Left renal pelvis (tissue), 4 donors: ENCODE data around the gene HS3ST1. TPM values are rescaled to one million over a fixed set of nuclear protein-coding genes. Genes with fewer than 3 reads are reported as not detected.

Source experiments
- DNase-seq, 4 donors: peaks; one replicate each; pipeline ENCODE4 v3.0.0-alpha.2; 2013; ENCODE audit warnings: low read depth in 4 of 4, low spot score in 3 of 4
- polyA plus RNA-seq, 4 donors: library from polyadenylated mRNA; unstranded; fragments of 120-200 nt; gene quantifications; one replicate each; pipeline ENCODE4 v1.2.1, GENCODE V29; 2013; ENCODE audit not compliant: insufficient read length in 4 of 4

HS3ST1 gene
- polyA plus RNA-seq = 1 to 10 TPM in 2 of 4 donors, under 1 TPM in 2; 0.40 to 2.4 (median 1.0) TPM

DNA sequence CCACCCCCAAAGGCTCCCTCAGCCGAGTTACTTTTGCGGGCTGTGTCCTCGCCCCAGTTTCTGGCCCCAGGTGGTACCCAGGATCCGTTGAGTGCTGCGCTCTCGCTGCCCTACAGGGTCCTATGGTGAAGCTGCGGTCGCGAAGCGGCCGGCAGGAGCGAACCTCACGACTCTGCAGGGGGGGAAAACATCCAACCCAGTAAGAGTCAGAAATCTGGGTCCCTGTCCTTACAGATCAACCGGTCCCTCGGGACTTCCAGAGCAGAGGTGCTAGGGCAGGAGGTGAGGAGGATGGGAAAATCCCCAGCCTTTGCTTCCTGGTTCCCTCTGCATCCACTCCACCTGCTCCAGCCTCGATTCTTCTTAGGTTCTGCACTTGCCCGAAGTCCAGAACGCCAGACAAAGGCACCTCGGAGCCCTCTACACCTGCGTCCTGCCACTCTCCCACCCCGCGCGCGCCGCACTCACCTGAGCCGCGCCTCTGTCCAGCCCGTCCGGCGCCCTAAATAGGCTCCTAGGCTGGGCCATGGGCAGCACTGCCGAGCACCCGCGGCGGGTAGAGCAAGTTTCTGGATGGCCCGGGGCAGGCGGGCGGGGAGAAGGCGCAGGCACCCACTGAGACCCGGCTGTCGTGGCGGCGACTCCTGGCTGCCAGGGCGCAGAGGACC lies at the start of gene HS3ST1:
Gene HS3ST1, minus strand, starts transcription at position 664 of the 668 bp plus-strand sequence. CDS start 28,889 bp downstream, outside the sequence.
- no peak for DNase-seq

DNA sequence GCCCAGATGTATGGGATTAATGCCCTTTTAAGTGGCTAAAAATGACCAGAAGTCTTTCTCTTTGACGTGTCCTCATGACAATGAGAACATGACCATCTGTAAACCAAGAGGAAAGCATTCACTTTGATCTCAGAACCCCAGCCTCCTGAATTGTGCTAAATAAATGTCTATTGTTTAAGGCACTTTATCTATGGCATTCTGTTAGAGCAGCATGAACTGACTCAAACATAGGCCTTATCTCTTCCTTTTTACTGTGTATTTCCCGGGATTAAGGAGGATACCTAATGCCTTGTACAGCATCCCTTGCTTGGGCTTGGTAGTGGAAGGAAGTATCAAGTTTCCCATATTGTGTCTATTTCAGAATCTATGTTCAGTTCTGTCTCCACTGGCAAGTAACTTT lies 47.2 kb upstream of the HS3ST1 start:
- no peak for DNase-seq

DNA sequence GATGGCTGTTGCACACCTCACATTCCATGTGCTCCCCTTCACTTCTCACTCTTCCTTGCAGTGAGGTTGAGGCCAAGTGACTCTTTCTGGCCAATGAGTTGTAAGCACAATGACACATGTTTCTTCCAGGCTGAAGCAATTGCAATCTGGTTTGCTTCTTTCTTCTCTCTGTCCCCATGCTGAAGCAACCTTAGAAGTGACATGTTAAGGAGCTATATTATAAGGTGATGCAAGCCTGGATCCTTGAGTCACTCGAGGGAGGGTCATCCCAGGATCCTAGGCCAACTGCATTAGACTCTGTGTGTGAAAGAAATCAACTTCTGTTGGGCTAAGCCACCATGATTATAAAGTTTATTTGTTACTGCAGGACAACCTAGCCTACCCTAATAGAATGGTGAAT lies 45.5 kb upstream of the HS3ST1 start:
- DNase-seq = no peak

DNA sequence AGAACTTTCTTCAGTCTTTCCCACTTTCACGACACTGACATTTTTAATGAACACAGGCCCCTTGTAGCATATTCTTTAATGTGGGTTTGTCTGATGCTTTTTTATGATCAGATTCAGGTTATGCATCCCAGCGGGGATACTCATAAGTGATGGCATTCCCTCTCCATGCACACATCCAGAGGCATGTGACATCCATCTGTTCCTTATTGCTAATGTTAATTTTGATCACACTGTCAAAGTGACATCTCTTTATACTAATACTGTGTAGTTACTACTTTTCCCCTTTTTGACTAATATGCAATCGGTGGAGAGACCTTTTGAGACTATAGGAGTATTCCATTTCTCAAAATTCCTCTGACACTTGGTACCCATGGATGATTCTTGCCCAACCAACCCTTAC lies 43.8 kb upstream of the HS3ST1 start:
- DNase-seq = no peak

DNA sequence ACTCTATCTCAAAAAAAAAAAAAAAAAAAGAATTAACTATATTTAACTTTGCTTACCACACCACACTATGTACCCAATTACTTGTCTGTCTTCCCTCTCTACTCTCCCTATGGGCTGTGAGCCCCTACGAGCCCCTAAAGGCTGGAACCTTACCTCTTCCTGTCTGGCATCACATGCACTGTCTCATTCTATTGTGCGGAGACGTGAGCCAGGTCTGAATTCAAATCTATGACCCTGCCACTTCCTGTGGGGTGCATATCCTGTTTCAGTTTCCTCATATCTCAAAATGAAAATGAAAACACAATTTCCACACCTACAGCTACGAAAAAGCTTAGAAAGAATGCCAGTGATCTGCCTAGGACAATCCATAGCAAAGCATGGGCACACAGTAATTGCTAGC lies 42.9 kb upstream of the HS3ST1 start:
- DNase-seq = no peak

DNA sequence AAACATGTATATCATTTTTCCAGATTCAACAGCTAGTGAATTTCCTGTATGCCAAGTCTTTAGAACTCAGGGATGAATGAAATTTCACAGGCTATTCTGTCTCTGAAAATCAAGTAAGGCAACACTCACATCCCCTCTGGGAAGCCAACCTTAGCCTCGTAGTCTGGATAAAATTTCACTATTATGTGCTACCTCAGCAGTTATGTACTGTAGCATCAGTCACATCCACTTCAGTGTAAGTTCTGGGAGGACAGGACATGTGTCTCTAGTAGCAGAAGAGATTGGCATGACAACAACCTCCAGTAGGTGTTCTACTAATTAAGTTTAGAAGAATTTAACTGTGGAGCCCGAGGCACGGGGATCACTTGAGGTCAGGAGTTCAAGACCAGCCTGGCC lies 42.4 kb upstream of the HS3ST1 start:
- DNase-seq = no peak

DNA sequence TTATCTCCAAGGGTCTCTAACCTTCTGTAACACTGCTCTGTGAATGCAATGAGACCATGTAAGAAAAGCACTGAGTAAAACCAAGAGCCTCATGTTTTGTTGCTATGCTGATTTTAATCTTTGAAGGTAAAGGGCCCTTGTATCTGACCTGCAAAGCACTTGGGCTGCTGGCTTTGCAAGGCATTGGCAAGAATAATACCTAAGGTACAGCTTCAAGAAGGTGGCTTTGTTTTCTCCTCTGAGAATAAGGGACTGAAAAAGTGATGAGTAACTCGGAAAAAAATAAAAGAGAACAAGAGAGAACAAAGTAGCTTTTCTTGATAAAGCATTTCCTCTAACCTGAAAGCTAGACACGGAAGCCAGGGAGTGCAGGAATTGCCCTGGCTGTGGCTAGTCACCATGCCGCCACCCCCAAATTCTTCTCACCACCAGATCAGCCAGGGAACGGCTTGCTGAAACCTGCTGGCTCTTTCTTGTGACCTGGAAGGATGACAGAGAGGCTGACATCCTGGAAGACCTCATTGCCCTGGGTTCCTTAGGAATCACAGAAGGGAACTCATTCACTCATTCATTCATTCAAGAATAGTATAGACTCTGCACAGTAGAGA lies 41.8 kb upstream of the HS3ST1 start:
- no peak for DNase-seq

DNA sequence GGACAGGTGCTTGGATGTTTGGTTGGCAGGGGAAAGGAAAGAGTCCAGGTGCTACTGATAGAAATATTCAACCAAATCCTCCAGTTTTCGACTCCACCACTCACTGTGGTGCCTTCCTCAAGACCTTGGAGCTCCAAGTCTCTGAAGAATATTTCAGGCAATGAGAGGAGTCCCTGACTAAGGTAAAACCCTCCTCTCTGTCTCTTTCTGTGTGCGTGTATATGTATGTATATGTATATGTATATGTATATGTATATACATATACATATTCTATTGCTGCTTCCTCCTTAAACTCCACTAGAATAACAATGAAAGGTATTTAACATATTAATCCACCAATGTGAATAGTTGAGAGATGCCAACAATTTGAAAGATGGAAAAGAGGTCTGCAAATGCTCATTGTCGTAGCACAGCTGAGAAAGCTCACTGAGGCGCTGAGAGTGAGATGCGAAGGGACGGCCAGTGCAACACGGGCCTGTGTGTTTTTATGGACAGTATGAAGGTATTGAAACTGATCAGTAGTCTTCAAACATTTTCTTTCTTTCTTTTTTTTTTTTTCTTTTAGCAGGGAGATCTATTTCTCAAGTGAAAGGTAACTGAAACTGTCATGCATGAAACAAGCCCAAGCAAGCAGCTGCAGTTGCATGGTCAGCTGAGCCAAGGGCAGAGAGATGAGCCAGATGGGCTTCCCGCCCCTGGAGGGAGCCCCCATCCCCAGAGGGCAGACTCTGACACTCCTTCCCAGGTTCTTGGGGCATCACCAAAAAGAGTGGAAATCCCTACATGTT lies 41.1 kb upstream of the HS3ST1 start:
- no peak for DNase-seq

DNA sequence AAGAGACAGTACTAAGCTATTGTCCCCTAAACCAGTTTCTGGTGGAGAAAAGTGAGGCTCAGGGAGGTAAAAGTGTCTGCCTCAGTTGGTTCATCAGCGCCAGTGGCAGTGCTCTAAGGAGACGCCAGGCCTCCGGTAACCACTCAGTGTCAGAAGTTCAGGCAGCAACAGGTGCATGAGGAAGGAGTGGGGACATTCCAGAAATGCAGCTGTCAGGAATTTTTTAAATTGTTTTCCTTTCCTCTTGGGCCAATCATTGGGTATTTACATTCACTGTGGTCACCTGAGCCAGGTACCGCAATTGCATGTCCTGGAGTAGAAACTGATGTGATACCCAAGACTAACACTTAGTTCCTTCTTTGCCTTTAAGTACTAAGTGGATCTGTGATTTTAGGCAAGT lies 40.2 kb upstream of the HS3ST1 start:
- no peak for DNase-seq

DNA sequence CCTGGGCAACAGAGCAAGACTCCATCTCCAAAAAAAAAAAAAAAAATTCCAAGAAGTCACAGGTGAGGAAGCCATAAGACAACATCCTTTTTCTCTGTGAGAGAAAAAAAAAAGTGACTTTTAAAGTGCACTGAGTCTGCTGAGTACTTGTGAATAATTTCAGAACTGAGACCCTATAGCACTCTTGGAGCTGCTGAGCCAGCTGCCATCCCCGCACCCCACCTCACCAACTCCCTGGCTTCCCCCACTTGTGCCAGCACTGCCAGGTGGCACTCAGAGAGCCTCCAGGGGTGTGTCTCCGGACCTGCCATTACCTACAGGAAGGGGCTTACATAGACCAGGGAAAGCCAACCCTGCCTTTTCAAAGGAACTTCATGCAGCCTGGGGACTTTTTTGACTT lies 39.2 kb upstream of the HS3ST1 start:
- DNase-seq = no peak

DNA sequence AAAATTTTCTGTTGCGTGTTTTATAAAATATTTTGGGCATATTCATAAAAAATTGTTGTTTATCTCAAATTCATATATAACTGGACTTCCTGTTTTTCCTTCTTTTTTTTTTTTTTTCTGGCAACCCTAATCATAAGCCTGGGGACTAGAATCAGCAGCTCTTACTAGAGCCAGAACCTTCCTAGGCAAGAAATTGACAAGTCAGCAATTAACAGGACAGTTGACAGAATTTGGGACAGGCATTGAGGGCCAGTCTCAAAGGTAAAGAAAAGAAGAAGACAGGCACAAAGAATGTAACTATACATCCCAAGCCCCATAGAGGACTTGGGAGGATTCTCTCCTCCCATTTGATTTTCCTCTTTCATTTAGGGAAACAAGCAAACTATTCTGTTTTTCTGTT lies 35.0 kb upstream of the HS3ST1 start:
- no peak for DNase-seq

DNA sequence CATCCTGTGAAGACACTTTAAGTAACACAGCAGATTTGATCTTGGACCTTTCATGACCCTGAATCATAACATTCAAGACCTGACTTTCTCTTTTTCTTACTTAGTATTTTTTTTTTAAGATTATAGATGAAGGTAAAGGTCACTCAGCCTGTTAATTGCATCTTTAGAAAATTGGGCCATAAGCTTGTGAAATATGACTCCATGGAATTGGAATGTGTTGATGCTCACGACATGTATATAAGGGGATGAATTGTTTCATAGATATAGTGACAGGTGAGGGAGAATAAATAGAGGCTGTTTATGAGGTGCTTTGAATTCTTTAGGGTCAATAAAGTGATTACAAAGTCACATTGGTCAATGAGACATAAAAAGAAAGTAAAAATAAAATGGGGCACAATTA lies 27.7 kb upstream of the HS3ST1 start:
- DNase-seq = no peak

DNA sequence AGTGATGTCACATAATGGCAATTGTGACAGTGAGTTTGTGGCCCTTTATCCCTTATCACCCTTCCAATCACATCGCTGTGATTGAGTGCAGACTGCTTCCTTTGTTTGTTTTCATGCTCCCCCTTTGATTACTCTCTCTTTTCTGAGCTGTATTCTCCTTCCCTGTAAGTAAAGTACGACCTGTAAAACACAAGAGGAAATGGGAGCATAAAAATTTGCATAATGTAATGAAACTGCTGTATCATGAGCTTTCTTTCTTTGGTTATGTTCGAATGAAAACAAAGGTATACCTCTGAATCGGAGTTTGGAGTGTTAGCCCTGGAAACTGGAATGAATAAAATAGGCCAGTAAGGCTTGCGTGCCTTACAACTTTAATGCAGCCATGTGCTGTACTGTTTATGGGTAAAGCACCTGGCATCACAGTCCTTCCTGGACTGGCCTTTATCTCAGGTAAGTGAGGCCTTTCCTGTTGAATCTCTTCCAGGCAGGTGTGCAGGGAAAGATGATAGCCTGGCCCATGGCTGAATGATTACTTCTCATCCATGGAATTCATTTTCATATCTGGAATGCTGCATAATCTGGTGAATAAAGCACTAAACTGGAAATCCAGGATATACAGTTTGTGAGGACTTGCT lies 26.6 kb upstream of the HS3ST1 start:
- no peak for DNase-seq

DNA sequence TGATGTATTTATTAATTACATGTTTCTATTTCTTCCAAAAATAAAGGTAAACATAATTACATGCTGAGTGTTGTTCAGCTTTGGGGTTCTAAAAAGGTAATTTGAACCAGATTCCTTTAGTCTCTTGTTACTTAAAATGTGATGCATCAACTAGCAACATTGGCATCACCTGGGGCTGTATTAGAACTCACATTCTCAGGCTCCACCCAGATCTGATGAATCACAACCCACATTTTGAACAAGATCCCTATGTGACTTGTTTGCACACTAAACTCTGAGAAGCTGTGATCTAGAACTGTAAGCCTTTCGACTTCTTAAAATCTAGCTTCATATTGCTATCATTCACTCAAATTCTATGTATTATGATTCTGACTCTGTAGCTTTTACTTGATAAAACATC lies 23.0 kb upstream of the HS3ST1 start:
- DNase-seq = no peak

DNA sequence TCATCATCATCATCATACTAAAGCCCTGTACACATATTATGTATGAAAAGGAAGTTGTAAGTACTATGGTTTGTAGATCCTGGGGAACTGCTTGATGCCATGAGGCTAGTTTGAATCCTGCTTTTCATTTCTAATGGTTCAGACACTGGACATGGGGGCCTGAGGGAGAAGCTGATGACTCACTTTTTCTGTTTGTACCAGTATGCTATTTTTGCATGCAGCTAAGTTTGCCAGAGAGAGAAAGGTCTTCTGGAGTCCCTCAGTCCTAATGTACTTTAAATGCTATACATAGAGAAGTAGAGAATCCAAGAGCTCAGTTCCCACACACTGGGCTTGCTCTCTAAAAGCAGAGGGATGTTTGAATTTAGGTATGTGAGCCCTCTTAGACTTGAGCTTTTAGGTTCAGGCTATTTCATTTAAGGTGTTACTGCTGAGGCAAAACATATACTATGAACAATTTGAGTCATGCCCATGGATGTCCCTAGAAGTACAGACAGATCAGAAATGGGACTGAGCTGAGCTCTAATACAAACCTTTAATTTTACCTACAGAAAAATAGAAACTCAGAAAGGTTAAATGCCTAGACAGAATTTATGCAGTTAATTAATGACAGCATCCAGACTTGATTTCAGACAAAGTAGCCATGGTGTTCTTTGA lies 17.6 kb upstream of the HS3ST1 start:
- no peak for DNase-seq

DNA sequence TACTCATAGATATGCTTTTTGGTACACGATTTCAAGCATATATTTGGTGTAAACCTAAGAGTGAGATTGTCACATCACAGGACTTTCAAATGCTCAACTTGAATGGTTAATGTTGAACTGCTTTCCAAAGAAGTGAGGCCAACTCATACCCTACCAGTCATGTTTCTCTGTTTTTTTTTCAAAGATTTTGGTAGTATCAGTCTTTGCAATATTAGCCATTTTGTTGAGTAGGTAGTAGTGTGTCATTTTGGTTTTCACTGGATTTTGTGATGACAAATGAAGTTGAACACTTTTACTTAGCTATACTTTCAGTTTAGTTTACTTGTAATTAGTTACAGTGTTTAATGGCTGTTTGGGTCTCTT lies 12.5 kb upstream of the HS3ST1 start:
- DNase-seq = no peak

DNA sequence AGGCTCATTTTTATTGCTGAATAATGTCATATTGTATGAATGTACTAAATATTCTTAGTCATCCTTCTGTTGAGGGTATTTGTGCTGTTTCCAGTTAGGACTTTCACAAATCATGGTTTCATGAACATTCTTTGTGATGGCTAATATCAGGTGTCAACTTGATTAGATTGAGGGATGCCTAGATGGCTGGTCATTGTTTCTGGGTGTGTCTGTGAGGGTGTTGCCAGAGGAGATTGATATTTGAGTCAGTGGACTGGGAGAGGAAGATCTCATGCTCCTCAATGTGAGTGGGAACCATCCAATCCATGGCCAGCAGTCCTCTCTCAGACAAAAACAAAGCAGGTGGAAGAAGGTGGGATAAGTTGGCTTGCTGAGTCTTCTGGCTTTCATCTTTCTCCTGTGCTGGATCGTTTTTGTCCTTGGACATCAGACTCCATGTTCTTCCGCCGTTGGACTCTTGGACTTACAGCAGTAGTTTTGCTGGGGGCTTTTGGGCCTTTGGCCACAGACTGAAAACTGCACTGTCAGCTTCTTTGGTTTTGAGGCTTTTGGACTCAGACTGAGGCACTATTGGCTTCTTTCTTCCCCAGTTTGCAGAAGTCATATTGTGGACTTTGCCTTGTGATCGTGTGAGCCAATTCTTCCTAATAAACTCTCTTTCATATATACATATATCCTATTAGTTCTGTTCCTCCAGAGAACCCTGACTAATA lies 11.9 kb upstream of the HS3ST1 start:
- no peak for DNase-seq

DNA sequence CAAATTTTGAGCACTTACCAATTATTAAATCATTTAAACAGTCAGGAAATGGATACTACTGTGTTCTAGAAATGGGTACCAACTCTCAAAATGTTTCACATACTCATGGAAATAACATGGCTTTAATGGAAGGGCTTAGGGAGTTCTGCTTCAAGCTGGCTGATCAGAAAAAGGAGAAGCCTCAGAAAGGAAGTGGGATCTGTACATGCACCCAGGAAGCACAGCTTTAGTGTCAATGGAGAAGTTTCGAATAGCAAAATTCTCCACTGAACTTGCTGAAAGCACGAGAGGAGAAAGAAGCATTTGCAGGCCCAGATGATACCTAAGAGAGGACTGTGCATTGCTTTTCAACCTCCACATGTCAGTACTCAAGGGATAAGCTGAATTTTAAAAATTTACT lies 11.1 kb upstream of the HS3ST1 start:
- no peak for DNase-seq

DNA sequence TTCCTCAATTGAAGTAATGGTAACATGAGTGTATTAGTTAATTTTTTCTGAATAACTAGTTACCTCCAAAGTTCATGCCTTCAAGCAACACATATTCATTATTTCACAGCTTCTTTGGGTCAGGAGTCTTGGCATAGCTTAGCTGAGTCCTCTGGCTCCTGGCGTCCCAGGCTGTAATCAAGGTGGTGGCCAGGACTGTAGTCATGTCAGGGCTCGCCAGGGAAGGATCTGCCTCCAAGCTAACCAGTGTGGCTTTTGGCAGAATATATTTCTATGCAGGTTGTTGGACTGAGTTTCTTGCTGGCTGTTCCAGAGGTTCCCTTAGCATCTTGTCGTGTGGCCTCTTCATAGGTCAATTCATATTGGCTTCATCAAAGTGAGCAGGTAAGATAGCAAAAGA lies 10.0 kb upstream of the HS3ST1 start:
- no peak for DNase-seq

DNA sequence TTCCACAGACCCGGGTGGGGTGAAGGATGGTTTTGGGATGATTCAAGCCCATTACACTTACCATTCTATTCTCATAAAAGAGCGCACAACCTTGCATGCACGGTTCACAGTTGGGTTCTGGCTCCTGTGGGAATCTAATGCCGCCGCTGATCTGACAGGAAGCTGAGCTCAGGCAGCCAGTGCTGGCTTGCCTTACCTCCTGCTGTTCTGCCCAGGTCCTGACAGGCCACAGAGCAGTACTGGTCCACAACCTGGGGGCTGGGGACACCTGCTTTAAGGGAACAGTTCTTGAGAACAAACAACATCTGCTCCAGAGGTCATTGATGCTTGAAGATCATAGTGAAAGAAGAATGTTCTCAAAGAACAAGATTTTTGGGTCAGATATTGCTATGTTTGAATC lies 8.0 kb upstream of the HS3ST1 start:
- DNase-seq = no peak
